K562 (cell line): ENCODE data around the gene PMEPA1. TPM values are rescaled to one million over a fixed set of nuclear protein-coding genes. Genes with fewer than 3 reads are reported as not detected.

Experiments used
- ATAC-seq: fragments of 200-7000 bp; cut with Tn5 transposase; 3 replicates; pipeline ENCODE4 v1.9.1; 2020; ENCODE audit warnings: moderate library complexity
- BruUV-seq: library from RNA; stranded (reverse); fragments of 400-500 nt; replicated peaks from 2 replicates; lab custom pipeline; 2021; lab: Mats Ljungman, UMichigan
- CTCF ChIA-PET: fragments of 300-600 bp; formaldehyde crosslinking; extraction: SDS; loops from one replicate; lab custom pipeline; 2021; ENCODE audit warnings: low intra/inter-chr PET ratio; lab: Yijun Ruan, JAX
- POLR2A ChIA-PET: fragments of 300-600, 350-650 bp; sonication (Branson Sonifier 250); formaldehyde crosslinking; extraction: SDS; loops from one replicate; lab custom pipeline; 2021; ENCODE audit warnings: antibody characterized with exemption, inconsistent platforms; lab: Yijun Ruan, JAX
- DNase-seq, 4 experiments: peaks; one replicate each; pipeline versions ENCODE4 v3.0.0 to v3.0.0-alpha.2; 2011 to 2018; ENCODE audit warnings: low spot score in 3 of 4, mixed read lengths in 3 of 4; ENCODE audit errors: extremely low read depth in 1 of 4
- FAIRE-seq: peaks from 2 replicates; lab custom pipeline; 2011; peaks lifted over from hg19 to GRCh38; lab: Jason Lieb, UNC
- H2AFZ ChIP-seq: 2 replicates; pipeline ENCODE4 v1.6.0; 2011; ENCODE audit warnings: low read depth, low read length, control low read depth, inconsistent platforms
- H3K27ac ChIP-seq: fragments of 200-600 bp; 3 replicates; pipeline ENCODE4 v1.8.0; 2011; ENCODE audit warnings: low read depth, mild to moderate bottlenecking, control low read depth, inconsistent platforms, low read length, moderate library complexity, mixed read lengths; ENCODE audit errors: extremely low read depth
- H3K27me3 ChIP-seq, 2 experiments: fragments of 300-600 bp in 1 of 2; 2 replicates in 1 of 2; 3 replicates in 1 of 2; pipeline versions ENCODE4 v1.6.0 to v1.8.0; 2011; ENCODE audit warnings: inconsistent platforms in 2 of 2, low read length in 2 of 2, mild to moderate bottlenecking in 1 of 2, mixed read lengths in 1 of 2, moderate library complexity in 1 of 2; ENCODE audit not compliant: control insufficient read depth in 2 of 2, insufficient read depth in 2 of 2
- H3K36me3 ChIP-seq: fragments of 300-600 bp; 3 replicates; pipeline ENCODE4 v1.8.0; 2011; ENCODE audit warnings: mild to moderate bottlenecking, low read length, inconsistent platforms; ENCODE audit not compliant: control insufficient read depth, insufficient read depth
- H3K4me1 ChIP-seq, 2 experiments: fragments of 200-600 bp in 1 of 2; replicated peaks in 1 of 2; 2 replicates in 1 of 2; 3 replicates in 1 of 2; pipeline versions ENCODE4 v1.5.1 to v1.8.0; 2011; ENCODE audit warnings: inconsistent platforms in 2 of 2, low read length in 2 of 2, mild to moderate bottlenecking in 1 of 2, mixed read lengths in 1 of 2, moderate library complexity in 1 of 2; ENCODE audit not compliant: control insufficient read depth in 2 of 2, insufficient read depth in 2 of 2
- H3K4me2 ChIP-seq: 2 replicates; pipeline ENCODE4 v1.6.1; 2011; ENCODE audit warnings: low read length, control low read depth, inconsistent platforms, mixed read lengths; ENCODE audit not compliant: insufficient read depth
- H3K4me3 ChIP-seq: fragments of 200-600 bp; sonication (generic), shearing (Covaris generic); 2 replicates; pipeline ENCODE4 v1.5.1; 2016; ENCODE audit warnings: control low read depth, inconsistent platforms
- H3K79me2 ChIP-seq: fragments of 200-600 bp; 3 replicates; pipeline ENCODE4 v1.8.0; 2011; ENCODE audit warnings: low read length, inconsistent platforms; ENCODE audit not compliant: control insufficient read depth, insufficient read depth
- H3K9ac ChIP-seq, 2 experiments: 2 replicates each; pipeline versions ENCODE4 v1.6.0 to v1.6.1; 2011; ENCODE audit warnings: low read depth in 2 of 2, low read length in 2 of 2, control low read depth in 1 of 2, inconsistent platforms in 1 of 2, mild to moderate bottlenecking in 1 of 2, mixed read lengths in 1 of 2; ENCODE audit not compliant: insufficient read depth in 1 of 2
- H3K9me1 ChIP-seq: one replicate; pipeline ENCODE4 v1.6.0; 2011; ENCODE audit warnings: inconsistent platforms, mild to moderate bottlenecking, low read length, moderate library complexity; ENCODE audit not compliant: control insufficient read depth, insufficient read depth
- H3K9me3 ChIP-seq: replicated peaks from 2 replicates; pipeline ENCODE4 v1.5.1; 2011; ENCODE audit warnings: low read depth, low read length, inconsistent platforms; ENCODE audit not compliant: control insufficient read depth, insufficient read depth
- H4K20me1 ChIP-seq: replicated peaks from 2 replicates; pipeline ENCODE4 v1.6.1; 2011; ENCODE audit warnings: low read length, inconsistent platforms, mixed read lengths; ENCODE audit not compliant: control insufficient read depth, insufficient read depth
- CBX8 ChIP-seq: fragments of 200-600 bp; sonication (generic); IDR thresholded peaks from 2 replicates; pipeline ENCODE4 v1.6.1; 2012; ENCODE audit warnings: borderline replicate concordance, mixed run types, low read depth, mild to moderate bottlenecking, moderate library complexity, mixed read lengths, low read length, control low read depth, inconsistent platforms; ENCODE audit not compliant: poor library complexity, severe bottlenecking; ENCODE audit errors: extremely low read depth
- FOSL1 ChIP-seq: fragments of 200-800 bp; sonication (Bioruptor generic); conservative IDR thresholded peaks from 2 replicates; pipeline ENCODE4 v1.6.1; 2016; ENCODE audit warnings: missing genetic modification characterization, missing compliant biosample characterization
- ZNF778 ChIP-seq: fragments of 450-650 bp; formaldehyde crosslinking; IDR thresholded peaks from 2 replicates; pipeline ENCODE4 v1.4.0; 2020; ENCODE audit warnings: mild to moderate bottlenecking, moderate library complexity
- WGBS: fragments of 100-300 bp; shearing (Covaris generic); methylation state at CpG from one replicate; pipeline ENCODE4 v1.1.6; 2016; ENCODE audit warnings: low coverage, mixed read lengths; ENCODE audit not compliant: insufficient coverage; ENCODE audit errors: missing lambda C conversion rate; 5-methylcytosine and 5-hydroxymethylcytosine counted together
- in situ Hi-C: fragments of 300-500 bp; cut with MboI; formaldehyde crosslinking; loops from 4 replicates; pipeline ENCODE4 v1.15.0; 2018; ENCODE audit warnings: inconsistent platforms, mixed read lengths
- intact Hi-C: fragments of 100-400 bp; cut with micrococcal nuclease; formaldehyde crosslinking; loops from 2 replicates; pipeline ENCODE4 v1.14.2; 2022
- polyA plus RNA-seq, 8 experiments: library from polyadenylated mRNA; depleted of rRNA in 4 of 8; stranded (reverse) in 5 of 8; unstranded in 3 of 8; fragments of >200 nt; fragmentation: Nextera tagmentation in 2 of 8; fragmentation: Illumina TruSeq in 1 of 8; extraction: Ambion mirVana in 2 of 8; extraction: Trizol in 1 of 8; gene quantifications; 2 replicates each; pipeline versions ENCODE4 v1.2.1 to v1.2.3, GENCODE V29; 2011 to 2014; ENCODE audit warnings: inconsistent platforms in 1 of 8, missing spikeins in 1 of 8
- total RNA-seq, 7 experiments: library from RNA; depleted of rRNA in 6 of 7; stranded (reverse); fragments of >200 nt in 6 of 7; fragmentation: Illumina TruSeq in 2 of 7; extraction: Trizol in 2 of 7; gene quantifications; 2 replicates each; pipeline versions ENCODE4 v1.2.1 to v1.2.3, GENCODE V29; 2011 to 2021; ENCODE audit warnings: low replicate concordance in 1 of 7

PMEPA1 gene
- total and polyA plus RNA-seq, 9 of the 15 experiments (the other 6 are each of a cell fraction or from before 2014, with no cell fraction given): 0.16 TPM; not detected in 8

GRCh38 chr20:57618764-57619050 lies 91.1 kb downstream of the PMEPA1 start:
- no peak overlapping the region for H3K27ac ChIP-seq
- H3K9me3 ChIP-seq: no peaks in the 10 kb centered on the region
- intact Hi-C loops (no loop called here), in situ Hi-C loops (loop anchor here (25.0 kb wide), 1 partner anchor 594 kb away; no protein-coding TSS in a partner anchor)
- H3K4me1 ChIP-seq: peaks cover 0 to 3% of the 10 kb centered on the region in 2 experiments; a peak in 4 of 5 replicates
- 5% methylated on average over 6 of the region's 6 CpGs for WGBS
- no peak overlapping the region for H3K4me2 ChIP-seq
- no peak overlapping the region for H3K4me3 ChIP-seq
- no TSS peak for BruUV-seq
- no peak overlapping the region for H3K9ac ChIP-seq
- ATAC-seq (no peak), FAIRE-seq (no peak)
- H3K36me3 ChIP-seq: no peaks in the 10 kb centered on the region
- H3K27me3 ChIP-seq: peaks cover 24 to 83% of the 10 kb centered on the region in 2 experiments; a peak in 4 of 5 replicates
- H2AFZ ChIP-seq: no peak overlapping the region
- CTCF ChIA-PET: no interaction called here
- TF ChIP-seq CBX8: no peak
- TF ChIP-seq, all 486 proteins: peak for 0
- Histone ChIP-seq H3K9me1 (no peaks in the 10 kb centered on the region), H4K20me1 (peaks cover 11% of the 10 kb centered on the region), H3K79me2 (no peaks in the 10 kb centered on the region)
- DNase-seq: no peak
- POLR2A ChIA-PET: interaction anchor here (1.1 kb wide), 1 partner anchor 23 kb away, joined by 3 read pairs; no protein-coding TSS in a partner anchor

GRCh38 chr20:57618091-57618763 lies 91.6 kb downstream of the PMEPA1 start:
- Histone ChIP-seq H3K9me1 (no peaks in the 10 kb centered on the region), H3K9ac (no peak overlapping the region), H2AFZ (no peak overlapping the region), H3K9me3 (no peaks in the 10 kb centered on the region), H3K4me1 (peaks cover 0 to 3% of the 10 kb centered on the region in 2 experiments; a peak in 4 of 5 replicates), H3K4me2 (no peak overlapping the region), H3K36me3 (no peaks in the 10 kb centered on the region), H3K27ac (no peak overlapping the region), H3K79me2 (no peaks in the 10 kb centered on the region), H3K4me3 (no peak overlapping the region)
- DNase-seq (no peak), FAIRE-seq (no peak), ATAC-seq (no peak)
- WGBS: under 1% methylated on average over 12 of the region's 14 CpGs
- intact Hi-C loops: no loop called here
- POLR2A ChIA-PET: interaction anchor here (0.6 to 1.1 kb wide), 3 partner anchors 22 to 596 kb away, joined by 3 read pairs; no protein-coding TSS in a partner anchor
- BruUV-seq: no TSS peak
- TF ChIP-seq FOSL1 (tag): peak; percentile 48; the same call in 1 of the 2 replicates
- TF ChIP-seq ZNF778: no peak
- TF ChIP-seq, all 486 proteins: peak for 1
- in situ Hi-C loops: loop anchor here (25.0 kb wide), 1 partner anchor 594 kb away; no protein-coding TSS in a partner anchor
- CTCF ChIA-PET: no interaction called here
- H3K27me3 ChIP-seq: peaks cover 27 to 87% of the 10 kb centered on the region in 2 experiments; a peak in 4 of 5 replicates
- peaks cover 11% of the 10 kb centered on the region for H4K20me1 ChIP-seq
